CD4-positive, alpha-beta memory T cell (primary cell): Measurements from ENCODE around the gene ACSF2. TPM values are rescaled to one million over a fixed set of nuclear protein-coding genes. Genes with fewer than 3 reads are reported as not detected.

Source experiments
- CTCF ChIA-PET: fragments of 350-600 bp; sonication (Branson Sonifier 250); formaldehyde crosslinking; loops from one replicate; lab custom pipeline; 2021; ENCODE audit warnings: inconsistent platforms; ENCODE audit not compliant: partially characterized antibody; lab: Charles Lee
- POLR2A ChIA-PET: fragments of 350-600 bp; sonication (Branson Sonifier 250); formaldehyde crosslinking; loops from one replicate; lab custom pipeline; 2021; ENCODE audit not compliant: partially characterized antibody; lab: Charles Lee
- DNase-seq, 5 donors: peaks; one replicate each; pipeline versions ENCODE4 v3.0.0 to v3.0.0-alpha.2; 2020 to 2022; ENCODE audit warnings: mixed read lengths in 1 of 5
- H3K27ac ChIP-seq: one replicate; pipeline ENCODE4 v1.7.0; 2013; ENCODE audit warnings: low read depth, low read length
- H3K27me3 ChIP-seq: 2 replicates; pipeline ENCODE4 v1.7.0; 2013; ENCODE audit warnings: mild to moderate bottlenecking, low read length, moderate library complexity; ENCODE audit not compliant: insufficient read depth
- H3K36me3 ChIP-seq: 2 replicates; pipeline ENCODE4 v1.7.0; 2013; ENCODE audit warnings: mild to moderate bottlenecking, low read length, moderate library complexity; ENCODE audit not compliant: insufficient read depth
- H3K4me1 ChIP-seq: 2 replicates; pipeline ENCODE4 v1.7.0; 2013; ENCODE audit warnings: mild to moderate bottlenecking, low read length, moderate library complexity; ENCODE audit not compliant: insufficient read depth
- H3K4me3 ChIP-seq, 2 donors: one replicate each; pipeline ENCODE4 v1.7.0; 2013; ENCODE audit warnings: low read length in 2 of 2, mild to moderate bottlenecking in 1 of 2
- H3K9me3 ChIP-seq, 2 donors: one replicate each; pipeline ENCODE4 v1.7.0; 2013; ENCODE audit warnings: low read length in 2 of 2, control low read depth in 1 of 2; ENCODE audit not compliant: control insufficient read depth in 1 of 2
- H3K27ac Mint-ChIP-seq, 7 donors: one replicate each; pipeline ENCODE4 v1.8.0; 2020 to 2021; ENCODE audit warnings: mixed read lengths in 7 of 7, mild to moderate bottlenecking in 6 of 7, inconsistent platforms in 3 of 7, moderate library complexity in 3 of 7
- H3K27me3 Mint-ChIP-seq, 2 donors: one replicate each; pipeline ENCODE4 v1.8.0; 2020 to 2021; ENCODE audit warnings: mixed read lengths in 2 of 2
- H3K36me3 Mint-ChIP-seq, 2 donors: one replicate each; pipeline ENCODE4 v1.8.0; 2020 to 2021; ENCODE audit warnings: mixed read lengths in 2 of 2, inconsistent platforms in 1 of 2, mild to moderate bottlenecking in 1 of 2
- H3K4me1 Mint-ChIP-seq, 4 donors: one replicate each; pipeline ENCODE4 v1.8.0; 2020 to 2021; ENCODE audit warnings: mixed read lengths in 4 of 4, mild to moderate bottlenecking in 1 of 4
- H3K4me3 Mint-ChIP-seq, 8 donors: one replicate each; pipeline ENCODE4 v1.8.0; 2020 to 2021; ENCODE audit warnings: mixed read lengths in 8 of 8, mild to moderate bottlenecking in 7 of 8, moderate library complexity in 6 of 8, inconsistent platforms in 3 of 8
- H3K9me3 Mint-ChIP-seq, 8 donors: one replicate each; pipeline ENCODE4 v1.8.0; 2020 to 2021; ENCODE audit warnings: mixed read lengths in 8 of 8, mild to moderate bottlenecking in 5 of 8, inconsistent platforms in 3 of 8, moderate library complexity in 1 of 8
- intact Hi-C: fragments of 100-400 bp; cut with micrococcal nuclease; formaldehyde crosslinking; loops from one replicate; pipeline ENCODE4 v1.15.1; 2023
- polyA plus RNA-seq, 2 donors: library from polyadenylated mRNA; unstranded; fragments of 300-500 nt; fragmentation: Illumina TruSeq; gene quantifications; one replicate each; pipeline ENCODE4 v1.2.3, GENCODE V29; 2021
- total RNA-seq, 2 experiments: library from RNA; stranded (reverse); gene quantifications; one replicate each; pipeline ENCODE4 v1.2.3, GENCODE V29; 2021

The ACSF2 gene
- total and polyA plus RNA-seq, 4 experiments from 2014 or later: 1.7 to 24.8 (median 11.6) TPM

DNA sequence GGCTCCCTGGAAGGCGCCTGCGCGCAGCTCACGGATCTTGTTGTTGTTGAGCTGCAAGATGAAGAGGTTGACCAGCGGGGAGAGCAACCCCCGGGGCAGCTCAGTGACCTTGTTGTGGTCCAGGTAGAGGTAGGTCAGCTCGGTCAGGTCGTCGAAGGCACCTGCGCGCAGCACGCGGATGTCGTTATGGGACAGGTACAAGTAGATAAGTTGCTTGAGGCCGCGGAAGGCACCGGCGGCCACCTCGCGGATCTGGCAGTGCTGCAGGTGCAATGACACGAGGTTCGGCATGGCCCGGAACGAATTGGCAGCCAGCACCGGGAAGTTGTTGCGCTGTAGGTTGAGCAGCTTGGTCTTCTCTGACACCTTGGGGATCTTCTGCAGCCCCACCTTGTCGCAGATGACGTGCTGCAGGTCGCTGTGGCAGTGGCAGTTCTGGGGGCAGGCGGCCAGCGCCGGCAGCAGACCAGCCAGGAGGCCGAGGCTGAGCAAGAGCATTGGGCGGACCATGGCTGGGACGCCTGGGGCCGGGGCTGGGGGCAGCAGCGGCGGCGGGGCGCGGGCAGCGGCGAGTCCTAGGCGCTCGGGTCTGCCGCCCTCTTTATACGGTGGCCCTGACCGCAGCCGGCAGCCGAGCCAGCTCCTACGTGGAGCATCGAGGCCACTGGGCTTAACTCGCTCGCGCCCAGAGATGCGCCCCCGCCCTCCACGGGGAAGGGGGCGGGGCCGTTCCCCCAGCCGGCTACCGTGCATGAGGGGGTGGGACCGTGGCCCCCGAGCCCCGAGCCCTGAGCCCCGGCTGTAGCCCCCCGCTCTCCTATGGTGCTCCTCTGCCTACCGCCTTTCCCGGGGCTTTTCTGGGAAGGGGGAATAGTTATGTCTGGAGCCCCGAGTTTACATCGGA, 42.5 kb downstream of the ACSF2 start, which contains the start of gene CHAD:
CHAD (minus strand) TSS at position 577 of the 904 bp plus-strand sequence; CDS start at position 510, 67 bp downstream.
- H3K4me3 ChIP-seq: peak within 1 kb of the TSS in 1 of 2 donors; percentile 28
- no peaks in the 10 kb centered on the region for H3K36me3 ChIP-seq
- H3K27me3 Mint-ChIP-seq: peaks cover 8 to 16% of the 10 kb centered on the region in 2 donors
- H3K4me3 Mint-ChIP-seq: peak within 1 kb of the TSS in 6 of 8 donors; percentile 27 to 70 (median 50)
- DNase-seq: peak in 1 of 5 donors; percentile 12
- peaks cover 17% of the 10 kb centered on the region for H3K27me3 ChIP-seq
- POLR2A ChIA-PET: no interaction called here
- intact Hi-C loops: no loop called here
- H3K36me3 Mint-ChIP-seq: no peaks in the 10 kb centered on the region
- no peaks in the 10 kb centered on the region for H3K9me3 Mint-ChIP-seq
- H3K27ac Mint-ChIP-seq: peak within 1 kb of the TSS in 1 of 7 donors; percentile 18
- peaks cover 3% of the 10 kb centered on the region for H3K4me1 ChIP-seq
- no peak within 1 kb of the TSS for H3K27ac ChIP-seq
- CTCF ChIA-PET: interaction anchor here (0.9 to 1.0 kb wide), 2 partner anchors 8 to 11 kb away, joined by 3 to 4 read pairs; no protein-coding TSS in a partner anchor
- peaks cover 4 to 23% (median 14%) of the 10 kb centered on the region in 4 donors for H3K4me1 Mint-ChIP-seq
- H3K9me3 ChIP-seq: no peaks in the 10 kb centered on the region

DNA sequence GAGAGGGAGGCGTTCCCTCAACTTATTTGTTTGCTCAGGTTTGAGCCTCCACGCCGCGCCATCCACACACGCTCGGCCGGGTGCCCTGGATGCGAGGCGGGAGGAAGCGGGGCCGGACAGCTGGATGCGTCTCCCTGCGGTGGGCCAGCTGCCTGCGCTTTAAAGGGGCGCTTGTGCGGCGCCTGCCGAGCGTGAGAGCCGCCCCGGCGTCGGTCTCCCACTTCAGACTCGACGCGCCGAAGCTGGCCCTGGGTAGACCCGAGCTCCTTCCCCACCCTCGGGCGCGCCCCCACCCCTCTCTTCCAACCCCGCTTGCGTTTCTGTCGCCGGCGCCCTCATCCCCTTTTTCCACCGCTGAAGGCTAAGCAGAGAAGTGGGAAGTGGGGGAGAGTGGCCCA, 43.2 kb downstream of the ACSF2 start:
- peak overlapping the region in 1 of 2 donors; percentile 28 for H3K4me3 ChIP-seq
- no peak for DNase-seq
- H3K27ac ChIP-seq: no peak overlapping the region
- Mint-ChIP-seq H3K27me3 (peaks cover 8 to 16% of the 10 kb centered on the region in 2 donors), H3K9me3 (no peaks in the 10 kb centered on the region), H3K4me1 (peaks cover 4 to 23% (median 14%) of the 10 kb centered on the region in 4 donors), H3K36me3 (no peaks in the 10 kb centered on the region), H3K4me3 (peak overlapping the region in 4 of 8 donors; percentile 15 to 57 (median 33)), H3K27ac (no peak overlapping the region)
- ChIA-PET POLR2A (no interaction called here), CTCF (no interaction called here)
- H3K36me3 ChIP-seq: no peaks in the 10 kb centered on the region
- H3K27me3 ChIP-seq: peaks cover 17% of the 10 kb centered on the region
- intact Hi-C loops: no loop called here
- H3K4me1 ChIP-seq: peaks cover 3% of the 10 kb centered on the region
- H3K9me3 ChIP-seq: no peaks in the 10 kb centered on the region

DNA sequence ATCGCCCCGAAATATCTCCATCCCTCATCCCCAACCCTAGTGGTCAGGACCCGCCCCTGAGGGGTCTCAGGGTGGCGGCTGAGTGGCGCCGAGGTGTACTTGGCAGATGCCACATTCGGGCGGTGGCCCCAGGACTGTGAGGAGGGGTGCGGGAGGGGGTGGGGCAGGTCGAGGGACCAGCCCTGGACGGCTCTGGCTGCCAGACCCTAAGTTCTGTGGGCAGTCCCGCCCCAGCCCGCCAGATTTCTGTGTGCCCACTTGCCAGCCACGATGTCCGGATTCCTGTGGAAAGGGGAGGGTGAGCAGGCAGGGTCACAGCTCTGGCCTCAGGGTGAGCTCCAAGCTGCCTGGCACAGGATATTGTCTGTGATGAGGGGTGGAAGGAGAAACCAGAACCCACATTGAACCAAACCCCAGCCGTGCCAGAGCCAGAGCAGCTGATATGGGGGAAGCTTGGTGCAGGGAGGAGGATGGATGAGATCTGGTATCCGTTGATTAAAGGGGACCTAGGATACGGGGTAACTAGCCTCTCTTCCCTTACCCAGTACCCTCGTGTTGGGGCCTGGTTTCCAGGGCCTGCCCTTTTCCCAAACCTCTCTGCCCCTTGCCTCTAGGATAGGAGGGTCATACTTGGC, 43.8 kb downstream of the ACSF2 start:
- Mint-ChIP-seq H3K36me3 (no peaks in the 10 kb centered on the region), H3K9me3 (no peaks in the 10 kb centered on the region), H3K27ac (peak overlapping the region in 1 of 7 donors; percentile 86), H3K27me3 (peaks cover 8 to 16% of the 10 kb centered on the region in 2 donors), H3K4me1 (peaks cover 4 to 23% (median 14%) of the 10 kb centered on the region in 4 donors), H3K4me3 (peak overlapping the region in 3 of 8 donors; percentile 15 to 57 (median 40))
- POLR2A ChIA-PET: no interaction called here
- H3K27me3 ChIP-seq: peaks cover 17% of the 10 kb centered on the region
- no peaks in the 10 kb centered on the region for H3K9me3 ChIP-seq
- intact Hi-C loops: no loop called here
- CTCF ChIA-PET: no interaction called here
- no peak overlapping the region for H3K27ac ChIP-seq
- DNase-seq: no peak
- peaks cover 3% of the 10 kb centered on the region for H3K4me1 ChIP-seq
- no peaks in the 10 kb centered on the region for H3K36me3 ChIP-seq
- H3K4me3 ChIP-seq: no peak overlapping the region

GRCh38 chr17:50470426-50470825, 44.4 kb downstream of the ACSF2 start:
- intact Hi-C loops: no loop called here
- POLR2A ChIA-PET: no interaction called here
- peak overlapping the region in 1 of 7 donors; percentile 64 for H3K27ac Mint-ChIP-seq

GRCh38 chr17:50471009-50471905, 45.2 kb downstream of the ACSF2 start:
- Histone ChIP-seq H3K27me3 (peaks cover 17% of the 10 kb centered on the region), H3K4me1 (peaks cover 3% of the 10 kb centered on the region), H3K27ac (no peak overlapping the region), H3K4me3 (no peak overlapping the region), H3K36me3 (no peaks in the 10 kb centered on the region), H3K9me3 (no peaks in the 10 kb centered on the region)
- ChIA-PET CTCF (interaction anchor here (1.1 kb wide), 1 partner anchor 110 kb away, joined by 3 read pairs; no protein-coding TSS in a partner anchor), POLR2A (no interaction called here)
- no peaks in the 10 kb centered on the region for H3K9me3 Mint-ChIP-seq
- H3K27ac Mint-ChIP-seq: peak overlapping the region in 2 of 7 donors; percentile 37
- intact Hi-C loops: no loop called here
- H3K4me3 Mint-ChIP-seq: peak overlapping the region in 1 of 8 donors; percentile 20
- peaks cover 9 to 10% of the 10 kb centered on the region in 2 donors for H3K27me3 Mint-ChIP-seq
- DNase-seq: no peak
- peaks cover 4 to 21% (median 9%) of the 10 kb centered on the region in 4 donors for H3K4me1 Mint-ChIP-seq
- H3K36me3 Mint-ChIP-seq: no peaks in the 10 kb centered on the region

More at GRCh38 chr17:50470426-50470825, 44.4 kb downstream of the ACSF2 start:
- Histone ChIP-seq H3K36me3 (no peaks in the 10 kb centered on the region), H3K27me3 (peaks cover 17% of the 10 kb centered on the region), H3K4me1 (peaks cover 3% of the 10 kb centered on the region), H3K9me3 (no peaks in the 10 kb centered on the region), H3K4me3 (no peak overlapping the region), H3K27ac (no peak overlapping the region)
- Mint-ChIP-seq H3K4me1 (peaks cover 4 to 23% (median 13%) of the 10 kb centered on the region in 4 donors), H3K4me3 (no peak overlapping the region), H3K36me3 (no peaks in the 10 kb centered on the region), H3K9me3 (no peaks in the 10 kb centered on the region), H3K27me3 (peaks cover 8 to 14% of the 10 kb centered on the region in 2 donors)
- CTCF ChIA-PET: no interaction called here
- no peak for DNase-seq

GRCh38 chr17:50472286-50472685, 46.3 kb downstream of the ACSF2 start:
- no peaks in the 10 kb centered on the region for H3K36me3 ChIP-seq
- peaks cover 12 to 13% of the 10 kb centered on the region in 2 donors for H3K27me3 Mint-ChIP-seq
- H3K4me3 ChIP-seq: no peak overlapping the region
- intact Hi-C loops: no loop called here
- POLR2A ChIA-PET: no interaction called here
- DNase-seq: no peak
- no peak overlapping the region for H3K27ac Mint-ChIP-seq
- H3K36me3 Mint-ChIP-seq: no peaks in the 10 kb centered on the region
- H3K27ac ChIP-seq: no peak overlapping the region
- H3K9me3 ChIP-seq: no peaks in the 10 kb centered on the region
- H3K27me3 ChIP-seq: peaks cover 17% of the 10 kb centered on the region
- H3K9me3 Mint-ChIP-seq: no peaks in the 10 kb centered on the region
- CTCF ChIA-PET: interaction anchor here (1.1 kb wide), 1 partner anchor 111 kb away, joined by 3 read pairs; no protein-coding TSS in a partner anchor
- H3K4me3 Mint-ChIP-seq: no peak overlapping the region
- peaks cover 3 to 11% (median 5%) of the 10 kb centered on the region in 4 donors for H3K4me1 Mint-ChIP-seq
- H3K4me1 ChIP-seq: peaks cover 3% of the 10 kb centered on the region
